Islet precursor cell (in vitro differentiated cells): ENCODE results near the gene KCMF1.

Experiments
- DNase-seq: peaks from one replicate; pipeline ENCODE4 v3.0.0-alpha.2; 2018

The KCMF1 gene

DNA sequence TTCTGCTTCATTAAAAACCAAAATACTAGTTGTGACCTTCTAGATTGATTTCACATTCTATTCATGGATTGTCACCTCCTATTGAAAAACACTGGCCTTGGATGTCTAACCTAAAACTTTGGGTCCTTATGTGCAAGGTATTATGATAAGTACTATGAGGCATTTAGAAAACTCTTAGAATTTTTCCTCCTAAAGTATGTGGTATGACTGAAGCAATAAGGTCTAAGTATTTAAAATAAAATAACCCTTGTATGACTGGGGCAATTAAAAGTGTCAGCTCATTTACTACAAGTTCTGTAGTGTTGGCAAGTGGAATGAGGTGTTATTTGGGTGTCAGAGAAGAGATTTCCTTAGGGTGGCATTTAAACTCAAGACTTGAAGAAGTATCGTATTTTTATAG, 15.1 kb downstream of the KCMF1 start:
- no peak for DNase-seq

GRCh38 chr2:84989422-84989821, 18.5 kb downstream of the KCMF1 start:
- no peak for DNase-seq

- no peak for DNase-seq
Measured at GRCh38 chr2:84989927-84990326, 19.0 kb downstream of the KCMF1 start.

DNA sequence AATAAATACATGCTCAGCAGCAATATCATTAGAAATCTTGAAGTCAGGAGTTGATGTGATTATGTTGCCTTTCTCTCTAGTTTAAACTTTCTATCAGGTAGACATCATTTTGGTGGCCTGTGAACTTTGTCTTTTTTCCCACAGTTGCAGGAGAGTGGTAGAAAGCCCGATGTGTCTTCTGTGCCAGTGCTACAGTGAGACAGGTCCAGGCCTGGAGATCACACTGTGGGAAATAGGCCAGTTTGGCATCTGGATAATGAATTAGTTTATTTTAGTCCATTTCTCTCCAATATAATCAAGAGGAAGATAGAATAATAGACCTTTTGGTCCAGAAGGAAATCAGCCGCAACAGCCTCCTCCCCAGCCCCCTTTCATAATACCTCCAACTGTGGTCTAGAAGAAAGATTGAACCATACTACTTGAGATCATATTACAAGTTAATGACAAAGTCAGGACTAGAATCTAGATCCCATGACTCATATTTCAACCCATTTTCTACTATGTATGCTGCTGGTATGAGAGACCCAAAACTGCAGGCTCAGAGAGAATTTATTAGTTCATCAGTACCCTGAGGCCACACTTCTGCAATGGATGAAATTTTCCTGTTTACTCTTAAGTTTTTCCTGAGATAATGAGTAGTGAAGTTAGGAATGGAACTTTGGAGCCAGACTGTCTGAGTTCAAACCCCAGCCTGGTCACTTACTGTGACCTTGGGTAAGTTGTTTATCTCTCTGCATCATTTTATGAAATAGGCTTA, 20.6 kb downstream of the KCMF1 start:
- no peak for DNase-seq

GRCh38 chr2:84995826-84996225, 24.9 kb downstream of the KCMF1 start:
- no peak for DNase-seq

- DNase-seq: no peak
Measured at GRCh38 chr2:84996909-84997308, 25.9 kb downstream of the KCMF1 start.

DNA sequence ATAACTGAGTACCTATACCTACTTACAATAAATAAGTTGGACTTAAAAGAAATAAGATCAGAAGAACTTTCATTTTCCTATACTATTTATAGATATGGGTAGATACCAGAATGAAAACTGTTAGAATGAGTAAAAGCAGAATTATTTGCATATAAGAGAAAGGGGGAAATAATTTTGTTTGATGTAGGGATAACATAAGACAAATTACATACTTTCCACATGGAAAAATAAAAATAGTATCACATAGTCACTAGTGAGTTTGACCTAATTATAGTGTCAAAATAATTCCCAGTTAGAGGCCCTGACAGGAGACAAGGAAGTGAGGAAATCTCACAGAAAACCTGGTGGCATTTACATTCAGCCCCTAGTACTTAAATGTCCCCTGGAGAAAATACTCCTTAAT, 28.6 kb downstream of the KCMF1 start:
- no peak for DNase-seq

GRCh38 chr2:85001595-85001994, 30.6 kb downstream of the KCMF1 start:
- DNase-seq: no peak

DNA sequence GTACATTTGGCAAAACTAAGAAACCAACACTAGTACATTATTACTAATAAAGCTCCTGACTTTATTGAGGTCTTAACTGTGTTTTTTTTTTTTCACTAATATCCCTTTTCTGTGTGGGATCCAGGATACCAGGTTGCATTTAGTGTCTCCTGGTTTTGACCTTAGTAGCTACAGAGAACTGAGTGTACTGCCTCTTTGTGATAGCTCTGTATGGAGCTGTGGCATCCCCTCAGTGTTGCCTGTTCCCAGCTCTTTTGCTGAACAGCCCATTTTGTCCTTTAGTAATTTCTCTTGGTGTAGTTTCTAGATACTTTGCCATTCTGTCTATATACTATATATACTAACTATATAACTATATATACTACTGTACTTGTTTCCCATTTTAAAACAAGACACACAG, 31.6 kb downstream of the KCMF1 start:
- DNase-seq: no peak

GRCh38 chr2:85008252-85008651, 37.3 kb downstream of the KCMF1 start:
- DNase-seq: no peak

DNA sequence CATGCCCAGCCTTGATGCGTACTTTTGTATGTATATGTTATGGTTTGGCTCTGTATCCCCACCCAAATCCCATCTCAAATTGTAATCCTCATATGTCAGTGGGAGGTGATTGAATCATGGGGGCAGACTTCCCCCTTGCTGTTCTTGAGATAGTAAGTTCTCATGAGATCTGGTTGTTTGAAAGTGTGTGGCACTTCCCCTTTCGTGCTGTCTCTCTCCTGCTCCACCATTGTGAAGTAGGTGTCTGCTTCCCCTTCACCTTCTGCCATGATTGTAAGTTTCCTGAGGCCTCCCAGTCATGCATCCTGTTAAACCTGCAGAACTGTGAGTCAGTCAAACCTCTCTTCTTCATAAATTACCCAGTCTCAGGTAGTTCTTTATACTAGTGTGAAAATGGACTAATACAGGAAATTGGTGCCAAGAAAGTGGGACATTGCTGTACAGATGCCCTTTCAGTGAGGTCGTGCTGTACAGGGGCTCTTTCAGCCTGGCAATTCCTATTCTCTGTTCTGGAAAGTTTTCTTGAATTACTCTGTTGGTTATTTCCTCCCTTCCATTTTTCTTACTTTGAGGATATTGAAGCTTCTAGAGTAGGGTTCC, 38.2 kb downstream of the KCMF1 start:
- DNase-seq: no peak

GRCh38 chr2:85010404-85010803, 39.4 kb downstream of the KCMF1 start:
- no peak for DNase-seq

DNA sequence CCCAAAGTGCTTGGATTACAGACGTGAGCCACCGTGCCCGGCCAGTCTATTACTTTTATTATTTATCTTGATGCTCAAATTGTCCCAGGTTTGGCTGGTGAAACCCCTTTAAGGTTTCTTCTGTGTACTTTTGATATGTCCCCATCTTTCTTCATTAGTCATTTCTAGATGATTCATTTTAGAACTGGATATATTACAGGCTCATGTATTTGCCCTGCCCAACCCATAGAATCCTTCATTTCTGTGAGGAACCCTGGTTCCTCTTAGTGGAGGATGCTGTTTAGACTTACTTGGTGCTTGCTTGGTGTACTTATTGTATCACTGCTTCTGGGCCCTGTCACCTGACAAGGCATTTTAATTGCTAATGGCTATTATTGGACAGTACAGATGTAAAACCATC, 40.1 kb downstream of the KCMF1 start:
- no peak for DNase-seq

GRCh38 chr2:85011747-85012146, 40.8 kb downstream of the KCMF1 start:
- peak; percentile 61 for DNase-seq

- no peak for DNase-seq
Measured at GRCh38 chr2:85012431-85012830, 41.5 kb downstream of the KCMF1 start.

GRCh38 chr2:85012855-85013254, 41.9 kb downstream of the KCMF1 start:
- no peak for DNase-seq

- no peak for DNase-seq
Measured at GRCh38 chr2:85015653-85016360, 44.8 kb downstream of the KCMF1 start.

GRCh38 chr2:85016446-85016845, 45.5 kb downstream of the KCMF1 start:
- no peak for DNase-seq

DNA sequence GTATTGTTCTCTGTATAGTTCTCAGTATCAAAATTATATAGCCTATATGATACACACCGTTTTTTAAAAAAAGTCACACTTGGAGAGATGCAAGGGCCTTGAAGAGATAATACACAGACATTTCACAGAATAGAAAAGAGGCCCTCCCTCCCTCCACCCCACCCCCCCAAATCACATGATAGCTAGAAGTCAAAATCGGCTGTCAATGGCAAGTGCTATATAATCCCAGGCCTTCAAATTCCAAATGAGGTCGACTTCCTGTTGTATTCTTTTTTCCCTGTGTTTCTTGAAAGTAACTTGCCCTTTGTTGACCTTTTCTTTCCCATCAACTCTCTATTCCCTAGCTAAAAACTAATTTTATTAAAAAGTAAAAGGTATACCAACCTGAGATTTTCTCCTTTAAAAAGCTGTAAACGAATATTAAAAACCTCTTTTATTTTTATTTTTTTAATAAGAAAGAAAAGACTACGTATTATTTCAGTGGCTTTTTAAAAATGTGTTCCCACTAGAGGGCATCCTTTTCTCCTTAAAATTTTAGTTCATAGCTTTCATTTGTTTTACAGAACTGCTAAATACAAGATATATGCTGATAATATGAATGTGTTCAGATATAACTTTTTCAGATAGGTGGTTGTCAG, 46.6 kb downstream of the KCMF1 start:
- DNase-seq: no peak

DNA sequence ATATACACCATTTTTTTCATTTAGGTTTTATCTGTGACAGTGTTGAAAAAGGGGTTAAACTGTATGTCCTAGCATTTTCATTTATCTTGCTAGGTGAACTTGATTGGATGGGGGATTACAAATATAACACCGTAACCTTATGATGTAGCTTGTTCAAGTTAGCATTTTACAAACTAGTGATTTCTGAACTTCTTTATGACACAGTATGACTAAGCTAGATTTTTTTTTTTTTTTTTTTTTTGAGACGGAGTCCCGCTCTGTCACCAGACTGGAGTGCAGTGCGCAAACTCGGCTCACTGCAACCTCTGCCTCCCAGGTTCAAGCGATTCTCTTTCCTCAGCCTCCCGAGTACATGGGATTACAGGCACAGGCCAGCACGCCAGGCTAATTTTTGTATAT, 47.1 kb downstream of the KCMF1 start:
- DNase-seq: no peak

- DNase-seq: no peak
Measured at GRCh38 chr2:85019121-85019520, 48.2 kb downstream of the KCMF1 start.

DNA sequence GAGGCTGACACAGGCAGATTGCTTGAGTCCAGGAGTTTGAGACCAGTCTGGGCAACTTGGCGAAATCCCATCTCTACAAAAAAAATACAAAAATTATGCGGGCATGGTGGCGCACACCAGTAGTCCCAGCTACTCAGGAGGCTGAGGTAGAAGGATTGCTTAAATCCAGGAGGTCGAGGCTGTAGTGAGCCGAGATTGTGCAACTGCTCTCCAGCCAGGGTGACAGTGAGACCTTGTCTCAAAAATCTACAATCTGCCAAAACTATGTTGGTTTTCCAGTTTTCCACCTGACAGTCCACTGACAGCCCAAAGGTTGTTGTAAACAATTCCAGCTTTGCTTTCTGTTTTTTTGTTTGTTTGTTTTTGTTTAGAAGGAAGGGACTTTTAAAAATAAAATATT, 51.3 kb downstream of the KCMF1 start:
- DNase-seq: no peak

DNA sequence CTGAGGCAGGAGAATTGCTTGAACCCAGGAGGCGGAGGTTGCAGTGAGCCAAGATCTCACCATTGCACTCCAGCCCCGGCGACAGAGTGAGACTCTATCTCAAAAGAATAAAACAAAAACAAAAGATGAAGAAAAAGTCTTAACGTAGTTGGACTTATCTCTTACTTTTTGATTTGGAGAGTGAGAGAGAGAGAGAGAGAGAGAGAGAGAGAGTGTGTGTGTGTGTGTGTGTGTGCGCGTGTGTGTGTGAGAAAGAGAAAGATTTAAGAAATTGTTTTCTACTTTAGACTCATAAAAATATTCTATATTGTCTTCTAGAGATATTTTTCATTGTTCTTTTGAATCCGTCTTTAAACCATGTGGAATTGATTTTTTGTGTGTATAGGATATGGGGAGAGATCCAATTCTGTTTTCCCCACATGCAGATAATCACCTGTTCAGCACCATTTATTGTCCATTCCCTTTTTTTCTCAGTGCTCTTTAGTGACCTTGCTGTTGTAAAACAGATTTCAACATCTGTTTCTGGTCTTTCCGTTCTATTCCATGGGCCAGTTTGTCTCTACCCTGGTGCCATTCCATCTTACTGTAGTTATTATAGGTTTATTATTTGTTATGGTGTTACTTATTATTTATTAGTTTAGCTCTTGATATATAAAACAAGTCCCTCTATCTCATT, 53.5 kb downstream of the KCMF1 start:
- DNase-seq: no peak
